Cardiac muscle cell (in vitro differentiated cells and primary cell): Measurements from ENCODE around the gene OR52E5. TPM values are rescaled to one million over a fixed set of nuclear protein-coding genes. Genes with fewer than 3 reads are reported as not detected.

ENCODE experiments used
- DNase-seq, 2 donors: peaks; one replicate each; pipeline versions ENCODE4 v3.0.0 to v3.0.0-alpha.2; 2010 to 2017; ENCODE audit warnings: low read depth in 1 of 2, low spot score in 1 of 2
- H3K27ac ChIP-seq: fragments of 200-600 bp; sonication (generic); 2 replicates; pipeline ENCODE4 v1.5.1; 2016
- H3K27me3 ChIP-seq: fragments of 200-600 bp; sonication (generic); 2 replicates; pipeline ENCODE4 v1.6.0; 2016; ENCODE audit warnings: control low read depth
- H3K36me3 ChIP-seq: fragments of 200-600 bp; sonication (generic); 2 replicates; pipeline ENCODE4 v1.5.1; 2016; ENCODE audit warnings: control low read depth
- H3K4me1 ChIP-seq: fragments of 200-600 bp; sonication (generic); 2 replicates; pipeline ENCODE4 v1.8.1; 2017; ENCODE audit warnings: low read depth, mild to moderate bottlenecking, mixed run types
- H3K4me3 ChIP-seq: fragments of 200-600 bp; sonication (generic); 2 replicates; pipeline ENCODE4 v1.5.1; 2016; ENCODE audit warnings: mild to moderate bottlenecking
- H3K9me3 ChIP-seq: fragments of 200-600 bp; sonication (generic); 2 replicates; pipeline ENCODE4 v1.5.1; 2017; ENCODE audit warnings: low read depth, mild to moderate bottlenecking, control low read depth
- polyA plus RNA-seq: library from polyadenylated mRNA; unstranded; fragments of >200 nt; fragmentation: Nextera tagmentation; extraction: Ambion mirVana; gene quantifications from 2 replicates; pipeline ENCODE4 v1.2.1, GENCODE V29; 2016
- total RNA-seq: library from RNA; depleted of rRNA; stranded (reverse); fragments of >200 nt; gene quantifications from 2 replicates; pipeline ENCODE4 v1.2.3, GENCODE V29; 2016
- TF ChIP-seq, protein P1 (sequence below): IDR thresholded peaks from 2 replicates; pipeline ENCODE4 v1.5.1; 2012; ENCODE audit warnings: low read depth, mild to moderate bottlenecking, low read length

OR52E5 gene
- total RNA-seq, result not detected in 2 replicates
- polyA plus RNA-seq, result not detected in 2 replicates

DNA sequence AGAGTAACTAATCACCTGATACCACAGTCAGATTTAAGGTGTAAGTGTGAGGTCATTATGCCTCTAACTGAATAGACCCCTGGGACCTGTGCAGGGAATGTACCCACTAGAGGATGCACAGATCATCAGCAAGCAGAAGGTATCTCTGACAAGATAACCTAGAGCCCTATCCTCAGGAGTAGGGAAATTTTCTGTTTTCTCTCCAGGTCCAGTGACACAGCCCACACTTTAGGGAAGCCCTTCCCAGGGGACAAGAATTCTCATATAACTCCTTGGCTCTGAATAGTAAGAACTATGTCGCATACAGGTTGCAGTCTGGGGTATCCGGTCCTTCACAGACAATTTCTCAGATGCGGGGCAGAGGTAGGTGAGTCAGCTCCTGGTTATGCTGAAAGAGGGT lies at the start of gene OR52E5:
OR52E5 (plus strand) TSS at position 301 of the 400 bp plus-strand sequence. CDS start 7,569 bp downstream, outside the sequence.
- no peak for DNase-seq
- Histone ChIP-seq H3K27ac (no peak within 1 kb of the TSS), H3K27me3 (no peaks in the 10 kb centered on the region), H3K4me3 (no peak within 1 kb of the TSS), H3K4me1 (no peaks in the 10 kb centered on the region), H3K9me3 (no peaks in the 10 kb centered on the region), H3K36me3 (no peaks in the 10 kb centered on the region)
- TF ChIP-seq, protein P1, sequence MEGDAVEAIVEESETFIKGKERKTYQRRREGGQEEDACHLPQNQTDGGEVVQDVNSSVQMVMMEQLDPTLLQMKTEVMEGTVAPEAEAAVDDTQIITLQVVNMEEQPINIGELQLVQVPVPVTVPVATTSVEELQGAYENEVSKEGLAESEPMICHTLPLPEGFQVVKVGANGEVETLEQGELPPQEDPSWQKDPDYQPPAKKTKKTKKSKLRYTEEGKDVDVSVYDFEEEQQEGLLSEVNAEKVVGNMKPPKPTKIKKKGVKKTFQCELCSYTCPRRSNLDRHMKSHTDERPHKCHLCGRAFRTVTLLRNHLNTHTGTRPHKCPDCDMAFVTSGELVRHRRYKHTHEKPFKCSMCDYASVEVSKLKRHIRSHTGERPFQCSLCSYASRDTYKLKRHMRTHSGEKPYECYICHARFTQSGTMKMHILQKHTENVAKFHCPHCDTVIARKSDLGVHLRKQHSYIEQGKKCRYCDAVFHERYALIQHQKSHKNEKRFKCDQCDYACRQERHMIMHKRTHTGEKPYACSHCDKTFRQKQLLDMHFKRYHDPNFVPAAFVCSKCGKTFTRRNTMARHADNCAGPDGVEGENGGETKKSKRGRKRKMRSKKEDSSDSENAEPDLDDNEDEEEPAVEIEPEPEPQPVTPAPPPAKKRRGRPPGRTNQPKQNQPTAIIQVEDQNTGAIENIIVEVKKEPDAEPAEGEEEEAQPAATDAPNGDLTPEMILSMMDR, result no peak

DNA sequence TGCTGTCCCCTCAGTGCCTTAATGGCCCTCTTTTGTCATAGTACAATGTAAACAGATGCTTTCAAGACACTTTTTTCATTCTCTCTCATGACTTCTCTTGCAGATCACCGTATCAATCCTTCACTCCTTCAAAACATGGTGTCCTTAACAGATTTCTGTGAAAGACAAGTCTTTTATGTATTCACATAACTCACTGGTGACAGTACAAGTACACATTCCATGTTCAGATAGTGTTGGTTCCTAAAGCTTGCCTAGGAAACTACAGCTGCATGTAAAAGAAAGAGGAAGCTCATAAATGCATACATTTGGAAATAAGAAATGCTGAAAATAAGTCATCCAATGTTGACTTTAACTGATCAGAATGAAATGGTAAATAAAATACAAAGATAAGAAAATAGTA lies 46.3 kb upstream of the OR52E5 start:
- Histone ChIP-seq H3K36me3 (no peaks in the 10 kb centered on the region), H3K27me3 (no peaks in the 10 kb centered on the region), H3K9me3 (no peaks in the 10 kb centered on the region), H3K4me3 (no peak overlapping the region), H3K27ac (no peak overlapping the region), H3K4me1 (no peaks in the 10 kb centered on the region)
- TF ChIP-seq, protein P1, result no peak
- DNase-seq, result no peak

DNA sequence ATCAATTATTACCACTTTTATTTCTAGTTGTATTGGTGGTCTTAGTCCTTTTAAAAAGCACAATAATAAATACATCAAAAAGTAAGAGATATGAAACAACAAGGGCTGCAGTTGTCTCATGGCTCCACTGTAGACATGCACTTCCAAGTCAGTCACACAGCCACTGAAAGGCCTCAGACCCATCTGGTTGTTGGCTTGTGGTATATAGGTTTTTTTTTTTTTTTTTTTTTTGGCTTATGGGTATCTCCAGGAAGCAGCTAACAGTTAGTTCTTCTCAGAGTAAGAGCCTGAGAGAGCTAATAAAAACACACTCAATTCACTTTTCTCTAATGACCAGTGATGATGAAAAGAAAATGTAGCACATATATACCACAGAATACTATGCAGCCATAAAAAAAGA lies 45.3 kb upstream of the OR52E5 start:
- Histone ChIP-seq H3K4me1 (no peaks in the 10 kb centered on the region), H3K27me3 (no peaks in the 10 kb centered on the region), H3K36me3 (no peaks in the 10 kb centered on the region), H3K9me3 (no peaks in the 10 kb centered on the region), H3K27ac (no peak overlapping the region), H3K4me3 (no peak overlapping the region)
- TF ChIP-seq, protein P1, result no peak
- no peak for DNase-seq

DNA sequence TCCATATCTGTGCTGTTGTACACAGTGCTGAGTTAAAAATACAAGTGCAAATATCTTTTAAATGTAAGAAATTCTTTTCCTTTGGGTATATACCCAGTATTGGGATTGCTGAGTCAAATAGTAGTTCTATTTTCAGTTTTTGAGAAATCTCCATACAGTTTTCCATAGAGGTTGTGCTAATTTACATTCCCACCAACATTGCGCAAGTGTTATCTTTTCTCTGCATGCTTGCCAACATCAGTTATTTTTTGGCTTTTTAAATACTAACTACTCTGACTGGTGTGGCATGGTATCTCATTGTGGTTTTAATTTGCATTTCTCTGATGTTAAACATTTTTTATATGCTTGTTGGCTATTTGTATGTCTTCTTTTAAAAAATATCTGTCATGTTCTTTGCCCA lies 42.0 kb upstream of the OR52E5 start:
- H3K4me1 ChIP-seq, result no peaks in the 10 kb centered on the region
- H3K36me3 ChIP-seq, result no peaks in the 10 kb centered on the region
- no peak overlapping the region for H3K27ac ChIP-seq
- no peaks in the 10 kb centered on the region for H3K9me3 ChIP-seq
- TF ChIP-seq, protein P1, result no peak
- no peak overlapping the region for H3K4me3 ChIP-seq
- DNase-seq, result peak in 1 of 2 donors; percentile 0
- no peaks in the 10 kb centered on the region for H3K27me3 ChIP-seq

DNA sequence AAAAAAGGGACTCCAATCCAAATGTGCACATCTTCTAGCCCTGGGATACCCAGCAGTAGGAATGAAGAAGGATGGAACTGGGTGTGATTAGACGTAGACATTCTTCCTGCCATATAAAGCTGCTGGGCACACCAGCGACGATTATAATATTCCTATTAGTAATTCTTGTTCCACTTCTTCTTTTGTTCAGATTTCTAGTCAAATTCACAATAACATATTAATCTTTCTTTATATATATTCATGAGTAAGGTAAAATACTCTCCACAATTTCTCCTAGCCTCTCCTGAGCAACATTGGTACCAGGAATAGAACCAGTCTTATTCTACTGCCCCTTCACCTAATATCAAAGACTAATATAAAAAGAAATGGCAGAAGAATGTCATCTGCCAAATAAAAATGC lies 35.4 kb upstream of the OR52E5 start, which contains the start of gene OR52E8:
OR52E8 (minus strand) TSS at position 101 of the 400 bp plus-strand sequence; CDS start at position 101, 0 bp downstream.
- Histone ChIP-seq H3K4me1 (no peaks in the 10 kb centered on the region), H3K27ac (no peak within 1 kb of the TSS), H3K27me3 (no peaks in the 10 kb centered on the region), H3K4me3 (no peak within 1 kb of the TSS), H3K9me3 (no peaks in the 10 kb centered on the region), H3K36me3 (no peaks in the 10 kb centered on the region)
- TF ChIP-seq, protein P1, result no peak
- DNase-seq, result no peak
